HG02610 (cell line): ENCODE results near the gene IL6.
"Not testable (repeated sequence)": the region's sequence is repeated elsewhere in the genome, so short reads cannot be mapped to it uniquely, and the experiment has no call there.

Experiments used
- ATAC-seq: cut with Tn5 transposase; IDR thresholded peaks from one replicate; pipeline ENCODE4 v1.9.1; 2021; ENCODE audit warnings: mild to moderate bottlenecking, moderate library complexity; ENCODE audit not compliant: unreplicated experiment

IL6 gene

GRCh38 chr7:22703978-22704610 lies 22.9 kb upstream of the IL6 start:
- ATAC-seq = not testable (repeated sequence)

- ATAC-seq = not testable (repeated sequence)
Measured at GRCh38 chr7:22704722-22705121, 22.3 kb upstream of the IL6 start.

GRCh38 chr7:22705874-22706273 lies 21.1 kb upstream of the IL6 start:
- not testable (repeated sequence) for ATAC-seq

GRCh38 chr7:22707026-22707691 lies 19.8 kb upstream of the IL6 start:
- ATAC-seq = not testable (repeated sequence)

GRCh38 chr7:22708214-22708613 lies 18.8 kb upstream of the IL6 start:
- ATAC-seq = not testable (repeated sequence)

DNA sequence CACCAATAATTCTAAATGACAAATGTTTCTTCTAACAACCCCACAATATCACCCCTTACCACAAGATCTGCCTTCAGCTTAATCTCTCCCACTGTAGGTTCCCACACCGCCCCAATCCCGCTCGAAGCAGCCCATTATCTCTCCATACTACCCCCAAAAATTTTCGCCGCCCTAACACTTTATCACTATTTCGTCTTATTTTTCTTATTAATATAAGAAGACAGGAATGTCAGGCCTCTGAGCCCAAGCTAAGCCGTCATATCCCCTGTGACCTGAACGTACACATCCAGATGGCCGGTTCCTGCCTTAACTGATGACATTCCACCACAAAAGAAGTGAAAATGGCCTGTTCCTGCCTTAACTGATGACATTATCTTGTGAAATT lies 18.3 kb upstream of the IL6 start:
- not testable (repeated sequence) for ATAC-seq

- not testable (repeated sequence) for ATAC-seq
Measured at GRCh38 chr7:22709062-22709829, 17.8 kb upstream of the IL6 start.

DNA sequence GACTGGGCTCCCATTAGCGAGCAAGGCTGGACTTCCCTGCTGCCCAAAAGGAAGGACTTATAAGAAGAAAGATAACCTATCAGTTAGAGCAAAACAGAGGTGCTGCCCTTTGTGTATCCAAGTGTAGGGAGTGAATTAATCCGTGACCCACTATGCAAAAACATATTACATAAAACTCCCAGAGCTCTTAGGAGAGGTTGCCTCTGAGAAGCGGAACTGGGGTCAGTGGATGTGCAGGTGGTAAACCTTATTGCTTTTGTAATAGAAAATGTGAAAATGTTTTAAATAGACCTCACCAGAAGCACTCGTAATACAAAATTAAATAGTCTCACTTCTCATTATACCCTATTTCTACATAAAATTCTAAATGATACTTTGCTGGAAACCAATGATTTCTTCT lies 17.1 kb upstream of the IL6 start:
- no peak for ATAC-seq

DNA sequence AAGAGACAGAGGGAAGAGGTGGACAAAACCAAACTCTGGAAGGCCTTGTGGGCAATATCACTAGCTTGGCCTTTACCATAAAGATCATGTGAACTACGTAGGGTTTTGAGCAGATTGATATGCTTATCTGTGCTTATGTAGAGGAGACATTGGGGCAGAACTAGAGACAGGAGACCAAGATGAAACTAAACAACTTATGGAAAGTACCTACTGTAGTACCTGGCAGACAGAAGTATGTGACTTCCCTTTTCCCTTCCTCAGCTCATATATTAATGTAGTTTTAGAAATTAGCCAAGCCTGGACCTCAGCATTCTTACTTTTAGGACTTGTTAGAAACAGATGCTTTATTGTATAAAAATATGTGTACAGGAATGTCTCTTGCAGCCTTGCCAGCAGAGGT lies 14.0 kb upstream of the IL6 start:
- ATAC-seq = peak; percentile 83

DNA sequence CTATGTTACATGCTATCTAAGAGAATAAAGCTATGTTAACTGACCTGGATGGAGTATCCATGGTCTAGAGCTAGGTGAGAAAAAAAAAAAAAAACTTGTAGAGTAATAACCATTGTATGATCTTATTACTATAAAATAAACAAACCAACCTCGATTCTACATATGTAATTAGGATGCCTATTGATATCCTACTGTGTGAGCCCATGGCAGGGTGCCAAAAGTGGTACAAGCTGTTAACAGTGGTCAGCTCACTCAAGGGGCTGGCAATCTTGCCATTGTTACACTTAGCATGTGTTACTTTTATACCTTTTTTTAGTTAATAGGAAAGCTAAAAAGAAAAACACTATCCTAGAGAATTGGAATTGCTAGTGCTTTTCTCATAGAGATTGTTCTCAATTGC lies 13.5 kb upstream of the IL6 start:
- ATAC-seq = no peak

DNA sequence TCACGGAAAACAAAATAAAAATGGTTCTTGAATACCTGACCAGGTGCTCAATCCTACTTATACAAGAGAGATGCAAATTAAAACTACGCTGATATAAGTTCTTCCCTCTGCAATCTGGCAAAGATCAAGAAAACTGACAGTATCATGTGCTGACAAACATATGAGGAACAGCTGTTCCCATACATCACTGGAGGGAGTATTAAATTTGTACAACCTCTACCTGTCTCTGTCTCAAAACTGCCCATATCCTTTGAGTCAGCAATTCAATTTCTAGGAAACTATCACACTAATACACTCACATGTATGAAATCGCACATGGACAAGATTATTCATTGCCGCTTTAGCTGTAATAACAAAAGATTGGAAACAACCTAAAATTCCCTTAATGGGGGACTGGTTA lies 11.0 kb upstream of the IL6 start:
- ATAC-seq = no peak

GRCh38 chr7:22717760-22718159 lies 9.2 kb upstream of the IL6 start:
- no peak for ATAC-seq

DNA sequence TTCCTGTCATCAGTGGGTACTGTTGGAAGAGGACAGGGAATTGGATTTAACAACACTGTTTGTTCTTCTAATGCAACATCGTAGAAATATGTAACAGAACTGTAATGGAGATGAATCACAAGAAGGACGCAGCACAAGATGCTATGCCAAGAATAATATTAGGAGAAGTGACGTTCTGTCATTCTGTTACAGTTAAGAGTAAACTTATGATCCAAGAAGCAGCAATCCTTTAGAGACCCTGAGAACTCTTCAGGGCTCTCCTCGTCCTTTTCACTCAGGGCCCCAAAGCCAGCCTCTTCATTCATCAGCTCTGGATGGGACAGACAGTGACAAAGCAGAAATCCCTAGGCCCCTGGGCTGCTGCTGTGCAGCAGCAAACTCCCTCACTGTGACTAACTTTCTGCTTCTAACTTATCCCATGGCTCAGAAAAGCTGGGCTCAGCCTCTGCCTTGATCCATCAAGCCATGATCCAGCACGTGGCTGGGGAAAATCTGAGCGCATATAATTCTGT lies 8.7 kb upstream of the IL6 start:
- no peak for ATAC-seq

DNA sequence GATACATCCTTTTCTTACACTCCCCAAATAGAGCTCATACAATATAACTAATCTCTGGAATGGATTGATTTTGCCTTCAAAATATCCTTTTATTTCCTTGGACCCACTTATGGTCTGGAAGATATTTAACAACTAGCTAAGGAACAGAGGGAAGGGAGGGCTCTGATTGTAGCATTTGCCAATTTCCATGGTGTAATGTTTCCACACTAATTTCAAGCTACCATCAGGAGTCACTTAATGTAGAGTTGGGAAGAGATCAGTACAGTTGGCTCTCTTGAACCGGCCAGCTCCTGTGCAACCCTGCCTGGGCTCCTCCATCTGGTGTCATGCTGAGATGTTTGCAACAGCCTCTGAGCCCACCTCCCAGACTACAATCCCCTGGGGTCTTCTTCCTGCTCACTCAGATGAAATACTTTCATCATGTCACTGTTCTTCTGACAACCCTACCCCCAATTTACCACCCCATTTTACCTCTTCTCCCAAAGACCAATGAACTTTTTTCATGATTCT lies 8.0 kb upstream of the IL6 start:
- ATAC-seq = no peak

- ATAC-seq = no peak
Measured at GRCh38 chr7:22720791-22721786, 5.9 kb upstream of the IL6 start.

- no peak for ATAC-seq
Measured at GRCh38 chr7:22722536-22723180, 4.3 kb upstream of the IL6 start.

- ATAC-seq = no peak
Measured at GRCh38 chr7:22723181-22723601, 3.8 kb upstream of the IL6 start.

- ATAC-seq = no peak
Measured at GRCh38 chr7:22723637-22724036, 3.4 kb upstream of the IL6 start.

DNA sequence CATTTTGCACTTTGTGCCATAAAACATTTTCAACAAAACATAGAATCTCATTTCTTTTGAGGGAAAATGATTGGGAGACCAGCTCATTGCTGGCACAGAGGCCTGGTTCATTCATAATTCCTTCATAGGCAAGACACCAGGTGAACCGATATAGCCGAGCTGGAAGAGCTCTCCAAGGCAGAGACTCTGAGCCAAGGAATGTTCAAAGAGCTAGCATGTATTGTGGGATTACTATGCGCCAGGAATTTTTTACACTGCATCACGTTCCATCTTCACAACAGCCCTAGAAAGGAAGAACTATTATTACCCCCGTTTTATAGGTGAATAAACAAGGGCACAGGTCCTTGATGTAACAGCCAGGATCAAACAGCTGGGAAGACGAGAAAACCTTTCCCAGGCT lies 2.1 kb upstream of the IL6 start:
- no peak for ATAC-seq

DNA sequence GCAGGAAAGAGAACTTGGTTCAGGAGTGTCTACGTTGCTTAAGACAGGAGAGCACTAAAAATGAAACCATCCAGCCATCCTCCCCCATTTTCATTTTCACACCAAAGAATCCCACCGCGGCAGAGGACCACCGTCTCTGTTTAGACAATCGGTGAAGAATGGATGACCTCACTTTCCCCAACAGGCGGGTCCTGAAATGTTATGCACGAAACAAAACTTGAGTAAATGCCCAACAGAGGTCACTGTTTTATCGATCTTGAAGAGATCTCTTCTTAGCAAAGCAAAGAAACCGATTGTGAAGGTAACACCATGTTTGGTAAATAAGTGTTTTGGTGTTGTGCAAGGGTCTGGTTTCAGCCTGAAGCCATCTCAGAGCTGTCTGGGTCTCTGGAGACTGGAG lies 1.4 kb upstream of the IL6 start:
- ATAC-seq = no peak
